K562 (cell line): ENCODE data around the gene HPSE2. TPM values are rescaled to one million over a fixed set of nuclear protein-coding genes. Genes with fewer than 3 reads are reported as not detected.

Experiments
- CHD2 ChIP-seq: IDR thresholded peaks from 2 replicates; pipeline ENCODE4 v1.6.1; 2011; ENCODE audit warnings: low read depth, low read length
- GATA2 ChIP-seq: sonication (generic); formaldehyde crosslinking; IDR thresholded peaks from 2 replicates; pipeline ENCODE4 v1.4.0; 2020; ENCODE audit warnings: mild to moderate bottlenecking, missing genetic modification reagents
- NFIC ChIP-seq: fragments of 450-650 bp; IDR thresholded peaks from 2 replicates; pipeline ENCODE4 v1.6.1; 2017; ENCODE audit warnings: mild to moderate bottlenecking, inconsistent platforms
- NFIX ChIP-seq: fragments of 250-450 bp; sonication (Bioruptor Pico); IDR thresholded peaks from 2 replicates; pipeline ENCODE4 v1.4.0; 2020; ENCODE audit warnings: low read depth, mild to moderate bottlenecking, moderate library complexity
- RCOR1 ChIP-seq, 2 experiments: IDR thresholded peaks; 2 replicates each; pipeline ENCODE4 v1.6.1; 2012; ENCODE audit warnings: low read depth in 2 of 2, low read length in 2 of 2, borderline replicate concordance in 1 of 2, improper control_type of control experiment in 1 of 2
- RFX7 ChIP-seq: fragments of 250-450 bp; sonication (Bioruptor Pico); IDR thresholded peaks from 2 replicates; pipeline ENCODE4 v1.5.1; 2021; ENCODE audit warnings: mild to moderate bottlenecking
- THRAP3 ChIP-seq: fragments of 450-650 bp; IDR thresholded peaks from 2 replicates; pipeline ENCODE4 v1.6.1; 2016; ENCODE audit warnings: mild to moderate bottlenecking, inconsistent platforms, borderline replicate concordance
- TOE1 ChIP-seq, 2 experiments: fragments of 450-650 bp in 1 of 2; sonication (generic) in 1 of 2; formaldehyde crosslinking in 1 of 2; IDR thresholded peaks; 2 replicates each; pipeline versions ENCODE4 v1.7.1 to v1.8.0; 2016 to 2022; ENCODE audit warnings: borderline replicate concordance in 2 of 2, mild to moderate bottlenecking in 2 of 2, antibody characterized with exemption in 1 of 2, inconsistent platforms in 1 of 2, low read depth in 1 of 2, missing genetic modification reagents in 1 of 2, moderate library complexity in 1 of 2
- polyA plus RNA-seq, 8 experiments: library from polyadenylated mRNA; depleted of rRNA in 4 of 8; stranded (reverse) in 5 of 8; unstranded in 3 of 8; fragments of >200 nt; fragmentation: Nextera tagmentation in 2 of 8; fragmentation: Illumina TruSeq in 1 of 8; extraction: Ambion mirVana in 2 of 8; extraction: Trizol in 1 of 8; gene quantifications; 2 replicates each; pipeline versions ENCODE4 v1.2.1 to v1.2.3, GENCODE V29; 2011 to 2014; ENCODE audit warnings: inconsistent platforms in 1 of 8, missing spikeins in 1 of 8
- total RNA-seq, 7 experiments: library from RNA; depleted of rRNA in 6 of 7; stranded (reverse); fragments of >200 nt in 6 of 7; fragmentation: Illumina TruSeq in 2 of 7; extraction: Trizol in 2 of 7; gene quantifications; 2 replicates each; pipeline versions ENCODE4 v1.2.1 to v1.2.3, GENCODE V29; 2011 to 2021; ENCODE audit warnings: low replicate concordance in 1 of 7
- TF ChIP-seq, protein P1 (sequence below): fragments of 200-800 bp; sonication (Bioruptor generic); IDR thresholded peaks from 2 replicates; pipeline ENCODE4 v1.6.1; 2016; ENCODE audit warnings: missing genetic modification characterization, missing compliant biosample characterization
- TF ChIP-seq, protein P2 (sequence below): fragments of 250-450 bp; sonication (Bioruptor Pico); IDR thresholded peaks from 2 replicates; pipeline ENCODE4 v1.8.0; 2022; ENCODE audit warnings: moderate library complexity, mild to moderate bottlenecking, inconsistent platforms

HPSE2 gene
- total and polyA plus RNA-seq, 9 of the 15 experiments (the other 6 are each of a cell fraction or from before 2014, with no cell fraction given) = 0.03 to 0.10 (median 0.04) TPM; not detected in 2

DNA sequence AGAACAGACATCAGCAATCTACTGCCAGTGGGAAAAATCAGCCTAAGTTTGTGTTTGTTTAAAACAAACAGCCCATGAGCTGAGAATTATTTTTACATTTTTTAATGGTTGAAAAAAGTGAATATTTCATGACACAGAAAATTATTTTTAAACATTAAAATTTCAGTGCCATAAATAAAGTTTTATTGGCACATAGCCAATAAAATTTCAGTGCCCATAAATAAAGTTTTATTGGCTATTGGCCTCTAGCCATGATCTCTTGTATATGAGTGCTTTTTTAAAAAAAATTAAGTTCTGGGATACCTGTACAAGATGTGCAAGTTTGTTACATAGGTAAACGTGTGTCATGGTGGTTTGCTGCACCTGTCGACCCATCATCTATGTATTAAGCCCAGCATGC is 305.9 kb downstream of the HPSE2 start (continued):
- TF ChIP-seq, protein P1, sequence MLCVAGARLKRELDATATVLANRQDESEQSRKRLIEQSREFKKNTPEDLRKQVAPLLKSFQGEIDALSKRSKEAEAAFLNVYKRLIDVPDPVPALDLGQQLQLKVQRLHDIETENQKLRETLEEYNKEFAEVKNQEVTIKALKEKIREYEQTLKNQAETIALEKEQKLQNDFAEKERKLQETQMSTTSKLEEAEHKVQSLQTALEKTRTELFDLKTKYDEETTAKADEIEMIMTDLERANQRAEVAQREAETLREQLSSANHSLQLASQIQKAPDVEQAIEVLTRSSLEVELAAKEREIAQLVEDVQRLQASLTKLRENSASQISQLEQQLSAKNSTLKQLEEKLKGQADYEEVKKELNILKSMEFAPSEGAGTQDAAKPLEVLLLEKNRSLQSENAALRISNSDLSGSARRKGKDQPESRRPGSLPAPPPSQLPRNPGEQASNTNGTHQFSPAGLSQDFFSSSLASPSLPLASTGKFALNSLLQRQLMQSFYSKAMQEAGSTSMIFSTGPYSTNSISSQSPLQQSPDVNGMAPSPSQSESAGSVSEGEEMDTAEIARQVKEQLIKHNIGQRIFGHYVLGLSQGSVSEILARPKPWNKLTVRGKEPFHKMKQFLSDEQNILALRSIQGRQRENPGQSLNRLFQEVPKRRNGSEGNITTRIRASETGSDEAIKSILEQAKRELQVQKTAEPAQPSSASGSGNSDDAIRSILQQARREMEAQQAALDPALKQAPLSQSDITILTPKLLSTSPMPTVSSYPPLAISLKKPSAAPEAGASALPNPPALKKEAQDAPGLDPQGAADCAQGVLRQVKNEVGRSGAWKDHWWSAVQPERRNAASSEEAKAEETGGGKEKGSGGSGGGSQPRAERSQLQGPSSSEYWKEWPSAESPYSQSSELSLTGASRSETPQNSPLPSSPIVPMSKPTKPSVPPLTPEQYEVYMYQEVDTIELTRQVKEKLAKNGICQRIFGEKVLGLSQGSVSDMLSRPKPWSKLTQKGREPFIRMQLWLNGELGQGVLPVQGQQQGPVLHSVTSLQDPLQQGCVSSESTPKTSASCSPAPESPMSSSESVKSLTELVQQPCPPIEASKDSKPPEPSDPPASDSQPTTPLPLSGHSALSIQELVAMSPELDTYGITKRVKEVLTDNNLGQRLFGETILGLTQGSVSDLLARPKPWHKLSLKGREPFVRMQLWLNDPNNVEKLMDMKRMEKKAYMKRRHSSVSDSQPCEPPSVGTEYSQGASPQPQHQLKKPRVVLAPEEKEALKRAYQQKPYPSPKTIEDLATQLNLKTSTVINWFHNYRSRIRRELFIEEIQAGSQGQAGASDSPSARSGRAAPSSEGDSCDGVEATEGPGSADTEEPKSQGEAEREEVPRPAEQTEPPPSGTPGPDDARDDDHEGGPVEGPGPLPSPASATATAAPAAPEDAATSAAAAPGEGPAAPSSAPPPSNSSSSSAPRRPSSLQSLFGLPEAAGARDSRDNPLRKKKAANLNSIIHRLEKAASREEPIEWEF = no peak
- TF ChIP-seq CHD2 (no peak), RFX7 (no peak), GATA2 (no peak), THRAP3 (no peak), NFIC (peak; percentile 95), TOE1 (IDR thresholded peaks at IDR 0.05; ENCODE audit: borderline replicate concordance) (no peak), TOE1 (CRISPR knock-in tag; IDR thresholded peaks at IDR 0.05; ENCODE audit: borderline replicate concordance, low read depth) (no peak), RCOR1 (IDR thresholded peaks at IDR 0.05; ENCODE audit: borderline replicate concordance in 1 of 2, low read depth in 2 of 2, low read length in 2 of 2) (no peak), NFIX (CRISPR knock-in tag) (peak; percentile 90)
- TF ChIP-seq, protein P2, sequence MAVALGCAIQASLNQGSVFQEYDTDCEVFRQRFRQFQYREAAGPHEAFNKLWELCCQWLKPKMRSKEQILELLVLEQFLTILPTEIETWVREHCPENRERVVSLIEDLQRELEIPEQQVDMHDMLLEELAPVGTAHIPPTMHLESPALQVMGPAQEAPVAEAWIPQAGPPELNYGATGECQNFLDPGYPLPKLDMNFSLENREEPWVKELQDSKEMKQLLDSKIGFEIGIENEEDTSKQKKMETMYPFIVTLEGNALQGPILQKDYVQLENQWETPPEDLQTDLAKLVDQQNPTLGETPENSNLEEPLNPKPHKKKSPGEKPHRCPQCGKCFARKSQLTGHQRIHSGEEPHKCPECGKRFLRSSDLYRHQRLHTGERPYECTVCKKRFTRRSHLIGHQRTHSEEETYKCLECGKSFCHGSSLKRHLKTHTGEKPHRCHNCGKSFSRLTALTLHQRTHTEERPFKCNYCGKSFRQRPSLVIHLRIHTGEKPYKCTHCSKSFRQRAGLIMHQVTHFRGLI (CRISPR knock-in tag) = no peak
